HepG2 (cell line): Measurements from ENCODE around the gene DNAJC9.

Source experiments
- ATF4 ChIP-seq, 2 experiments: fragments of 450-650 bp in 1 of 2; sonication (generic) in 1 of 2; formaldehyde crosslinking; IDR thresholded peaks; 2 replicates each; pipeline versions ENCODE4 v1.5.0 to v1.8.0; 2020 to 2022; ENCODE audit warnings: mild to moderate bottlenecking in 1 of 2, missing genetic modification reagents in 1 of 2
- BCL3 ChIP-seq: sonication (generic); formaldehyde crosslinking; IDR thresholded peaks from 2 replicates; pipeline ENCODE4 v1.5.1; 2020; ENCODE audit warnings: mild to moderate bottlenecking, missing genetic modification reagents, moderate library complexity
- CEBPB ChIP-seq: IDR thresholded peaks from 2 replicates; pipeline ENCODE4 v1.6.1; 2011; ENCODE audit warnings: low read depth, low read length, improper control_type of control experiment, borderline replicate concordance
- CTCF ChIP-seq: sonication (generic); formaldehyde crosslinking; IDR thresholded peaks from 2 replicates; pipeline ENCODE4 v1.5.0; 2020; ENCODE audit warnings: mild to moderate bottlenecking, missing genetic modification reagents, moderate library complexity
- GATAD2A ChIP-seq: IDR thresholded peaks from 2 replicates; pipeline ENCODE4 v1.6.1; 2016
- JUNB ChIP-seq: sonication (generic); formaldehyde crosslinking; IDR thresholded peaks from 2 replicates; pipeline ENCODE4 v1.8.0; 2022; ENCODE audit warnings: missing genetic modification reagents, mild to moderate bottlenecking, borderline replicate concordance
- NPAS2 ChIP-seq: sonication (generic); formaldehyde crosslinking; IDR thresholded peaks from 2 replicates; pipeline ENCODE4 v1.8.0; 2022; ENCODE audit warnings: mild to moderate bottlenecking, missing genetic modification reagents, borderline replicate concordance
- RBAK ChIP-seq: sonication (generic); formaldehyde crosslinking; IDR thresholded peaks from 2 replicates; pipeline ENCODE4 v1.5.1; 2020; ENCODE audit warnings: mild to moderate bottlenecking, missing genetic modification reagents
- SALL2 ChIP-seq: sonication (generic); formaldehyde crosslinking; IDR thresholded peaks from 2 replicates; pipeline ENCODE4 v1.8.1; 2023; ENCODE audit warnings: mild to moderate bottlenecking, missing genetic modification reagents, inconsistent platforms
- ZNF124 ChIP-seq: sonication (generic); formaldehyde crosslinking; IDR thresholded peaks from 2 replicates; pipeline ENCODE4 v1.4.0; 2020; ENCODE audit warnings: missing genetic modification reagents
- ZNF510 ChIP-seq: sonication (generic); formaldehyde crosslinking; IDR thresholded peaks from 2 replicates; pipeline ENCODE4 v1.4.0; 2020; ENCODE audit warnings: low read depth, mild to moderate bottlenecking, missing genetic modification reagents
- ZNF782 ChIP-seq: sonication (generic); formaldehyde crosslinking; IDR thresholded peaks from 2 replicates; pipeline ENCODE4 v1.4.0; 2020; ENCODE audit warnings: missing genetic modification reagents, mild to moderate bottlenecking, borderline replicate concordance

- TF ChIP-seq ZNF510 (CRISPR knock-in tag): no peak
- TF ChIP-seq CEBPB: no peak
- TF ChIP-seq RBAK: no peak
- no peak for TF ChIP-seq CTCF
- no peak for TF ChIP-seq ATF4 (CRISPR knock-in tag; IDR thresholded peaks at IDR 0.05)
- TF ChIP-seq ZNF782: no peak
- no peak for TF ChIP-seq BCL3 (CRISPR knock-in tag)
- TF ChIP-seq GATAD2A (CRISPR knock-in tag): no peak
- TF ChIP-seq NPAS2 (CRISPR knock-in tag): no peak
- TF ChIP-seq ZNF124: no peak
- no peak for TF ChIP-seq SALL2 (CRISPR knock-in tag)
- TF ChIP-seq JUNB (CRISPR knock-in tag): no peak
These were observed 20.4 kb downstream of the DNAJC9 start for GRCh38 chr10:73226663-73227062.
